ENCODE measurements around the gene DTYMK. TPM values are rescaled to one million over a fixed set of nuclear protein-coding genes. Genes with fewer than 3 reads are reported as not detected.
A peak's percentile ranks its signal among the peaks of the same experiment; 100 is the strongest.

DTYMK gene
- polyA plus RNA-seq, 4 donors: 14.3 to 59.3 (median 19.1) TPM

DNA sequence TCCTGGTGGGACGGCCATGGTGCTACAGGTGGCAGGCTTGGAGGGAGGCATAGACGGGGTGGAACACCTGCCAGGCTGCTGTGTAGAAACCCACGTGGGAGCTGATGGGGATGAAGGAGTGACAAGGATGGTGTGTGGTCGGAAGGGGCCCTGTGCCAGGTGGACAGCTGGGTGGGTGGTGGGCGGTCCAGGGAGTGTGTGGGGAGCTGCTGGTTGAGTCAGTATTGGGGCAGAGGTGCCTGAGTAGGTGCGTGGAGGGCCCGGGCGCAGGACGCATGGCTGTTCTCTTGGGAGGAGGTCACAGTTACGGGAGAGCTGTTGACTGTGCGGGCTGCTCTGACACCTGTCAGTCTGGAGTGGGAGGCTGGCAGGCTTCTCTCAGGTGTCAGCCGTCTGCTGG, 35.2 kb upstream of the DTYMK start:
- DNase-seq (no peak), FAIRE-seq (no peak)
- Histone ChIP-seq H3K36me3 (ENCODE audit: control insufficient read depth in 3 of 3, insufficient read depth in 2 of 3, low read depth in 1 of 3, low read length in 3 of 3) (peaks cover 14 to 85% (median 22%) of the 10 kb centered on the region in 3 donors), H3K4me3 (ENCODE audit: low read depth in 1 of 3, low read length in 3 of 3) (no peak overlapping the region), H3K27me3 (ENCODE audit: control insufficient read depth in 3 of 3, insufficient read depth in 3 of 3, low read length in 3 of 3) (no peaks in the 10 kb centered on the region), H3K9me3 (ENCODE audit: control insufficient read depth in 2 of 2, insufficient read depth in 1 of 2, low read depth in 1 of 2, low read length in 1 of 2) (peaks cover 0 to 45% of the 10 kb centered on the region in 2 donors), H3K27ac (ENCODE audit: low read depth in 1 of 3, low read length in 2 of 3) (no peak overlapping the region), H3K4me1 (ENCODE audit: control insufficient read depth in 3 of 3, insufficient read depth in 2 of 3, low read depth in 1 of 3, low read length in 2 of 3) (no peaks in the 10 kb centered on the region)
- WGBS, 3 donors: 95 to 99% (median 97%) methylated on average over 12 of the region's 12 CpGs

GRCh38 chr2:241720560-241720959, 33.9 kb upstream of the DTYMK start:
- H3K27ac ChIP-seq (ENCODE audit: low read depth in 1 of 3, low read length in 2 of 3): no peak overlapping the region
- 91 to 97% (median 97%) methylated on average over 13 to 15 of the region's 15 CpGs for whole genome bisulfite sequencing, 3 donors
- FAIRE-seq (no peak), DNase-seq (no peak)
- no peaks in the 10 kb centered on the region for H3K27me3 ChIP-seq (ENCODE audit: control insufficient read depth in 3 of 3, insufficient read depth in 3 of 3, low read length in 3 of 3)
- no peaks in the 10 kb centered on the region for H3K4me1 ChIP-seq (ENCODE audit: control insufficient read depth in 3 of 3, insufficient read depth in 2 of 3, low read depth in 1 of 3, low read length in 2 of 3)
- H3K36me3 ChIP-seq (ENCODE audit: control insufficient read depth in 3 of 3, insufficient read depth in 2 of 3, low read depth in 1 of 3, low read length in 3 of 3): peaks cover 18 to 87% (median 24%) of the 10 kb centered on the region in 3 donors
- H3K9me3 ChIP-seq (ENCODE audit: control insufficient read depth in 2 of 2, insufficient read depth in 1 of 2, low read depth in 1 of 2, low read length in 1 of 2): peaks cover 0 to 45% of the 10 kb centered on the region in 2 donors
- no peak overlapping the region for H3K4me3 ChIP-seq (ENCODE audit: low read depth in 1 of 3, low read length in 3 of 3)

DNA sequence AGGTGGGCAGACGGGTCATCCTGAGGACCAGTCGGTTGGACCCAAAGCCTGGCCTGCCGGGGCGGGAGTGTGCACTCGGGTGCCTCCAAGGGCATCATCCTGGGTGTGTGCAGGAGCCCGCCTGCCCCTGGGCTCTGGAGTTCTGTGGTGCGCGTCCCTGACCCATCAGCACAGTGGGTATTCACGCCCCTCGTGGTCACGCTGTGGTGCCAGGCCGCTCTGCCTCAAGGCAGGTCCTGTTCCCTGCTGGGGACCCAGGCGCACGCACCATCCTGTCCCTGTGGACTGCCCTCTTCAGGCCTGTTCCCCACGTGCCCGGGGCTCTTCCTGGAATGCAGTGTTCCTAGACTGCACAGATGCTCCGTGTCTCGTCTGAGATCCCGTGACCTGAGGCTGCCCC, 33.5 kb upstream of the DTYMK start:
- no peaks in the 10 kb centered on the region for H3K27me3 ChIP-seq (ENCODE audit: control insufficient read depth in 3 of 3, insufficient read depth in 3 of 3, low read length in 3 of 3)
- peaks cover 18 to 88% (median 24%) of the 10 kb centered on the region in 3 donors for H3K36me3 ChIP-seq (ENCODE audit: control insufficient read depth in 3 of 3, insufficient read depth in 2 of 3, low read depth in 1 of 3, low read length in 3 of 3)
- H3K27ac ChIP-seq (ENCODE audit: low read depth in 1 of 3, low read length in 2 of 3): no peak overlapping the region
- WGBS, 3 donors: 96 to 98% (median 97%) methylated on average over 17 to 19 of the region's 19 CpGs
- no peaks in the 10 kb centered on the region for H3K4me1 ChIP-seq (ENCODE audit: control insufficient read depth in 3 of 3, insufficient read depth in 2 of 3, low read depth in 1 of 3, low read length in 2 of 3)
- DNase-seq (no peak), FAIRE-seq (no peak)
- no peak overlapping the region for H3K4me3 ChIP-seq (ENCODE audit: low read depth in 1 of 3, low read length in 3 of 3)
- H3K9me3 ChIP-seq (ENCODE audit: control insufficient read depth in 2 of 2, insufficient read depth in 1 of 2, low read depth in 1 of 2, low read length in 1 of 2): peaks cover 0 to 45% of the 10 kb centered on the region in 2 donors

DNA sequence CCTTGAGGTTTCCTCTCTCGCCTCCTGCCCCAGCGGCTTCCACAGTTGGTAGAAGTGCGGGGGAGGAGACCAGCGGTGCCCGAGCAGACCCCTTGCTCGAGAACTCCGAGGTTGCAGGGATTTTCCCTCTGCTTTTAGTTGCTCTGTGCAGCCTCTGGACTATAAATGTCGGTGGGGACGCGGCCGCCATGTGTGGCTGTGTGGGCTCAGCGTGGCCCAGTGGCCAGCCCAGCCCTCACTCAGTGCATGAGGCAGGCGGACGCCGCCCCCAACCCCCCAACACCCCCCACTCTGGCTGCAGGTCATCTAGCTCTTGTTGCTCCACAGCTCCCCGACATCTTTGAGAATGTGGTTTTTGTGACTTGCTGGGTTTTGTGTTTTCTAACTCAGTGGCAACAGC, 32.5 kb upstream of the DTYMK start:
- 96 to 99% (median 98%) methylated on average over 16 of the region's 16 CpGs for WGBS, 3 donors
- Histone ChIP-seq H3K36me3 (ENCODE audit: control insufficient read depth in 3 of 3, insufficient read depth in 2 of 3, low read depth in 1 of 3, low read length in 3 of 3) (peaks cover 18 to 84% (median 24%) of the 10 kb centered on the region in 3 donors), H3K27me3 (ENCODE audit: control insufficient read depth in 3 of 3, insufficient read depth in 3 of 3, low read length in 3 of 3) (no peaks in the 10 kb centered on the region), H3K4me1 (ENCODE audit: control insufficient read depth in 3 of 3, insufficient read depth in 2 of 3, low read depth in 1 of 3, low read length in 2 of 3) (no peaks in the 10 kb centered on the region), H3K4me3 (ENCODE audit: low read depth in 1 of 3, low read length in 3 of 3) (no peak overlapping the region), H3K9me3 (ENCODE audit: control insufficient read depth in 2 of 2, insufficient read depth in 1 of 2, low read depth in 1 of 2, low read length in 1 of 2) (peaks cover 0 to 41% of the 10 kb centered on the region in 2 donors), H3K27ac (ENCODE audit: low read depth in 1 of 3, low read length in 2 of 3) (no peak overlapping the region)
- FAIRE-seq (no peak), DNase-seq (no peak)

DNA sequence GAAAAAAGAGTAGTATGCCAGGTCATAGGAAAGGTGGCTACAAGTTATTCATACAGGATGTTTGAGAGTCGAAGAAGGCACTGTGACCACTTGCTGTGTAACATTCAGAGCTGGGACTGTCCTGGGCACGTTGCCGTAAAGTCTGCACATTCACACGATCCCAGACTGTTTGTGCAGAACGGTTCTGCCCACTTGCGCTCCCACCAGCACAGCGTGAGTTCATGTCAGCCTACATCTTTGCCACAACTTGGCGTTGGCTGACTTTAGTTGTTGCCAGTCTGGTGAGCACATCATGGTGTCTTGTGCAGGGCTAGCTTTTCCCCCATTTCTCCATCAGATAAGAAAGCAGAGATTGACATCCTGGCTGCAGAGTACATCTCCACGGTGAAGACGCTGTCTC, 22.3 kb upstream of the DTYMK start:
- DNase-seq: no peak
- FAIRE-seq: no peak
- Histone ChIP-seq H3K36me3 (ENCODE audit: control insufficient read depth in 3 of 3, insufficient read depth in 2 of 3, low read depth in 1 of 3, low read length in 3 of 3) (peaks cover 18 to 86% (median 21%) of the 10 kb centered on the region in 3 donors), H3K9me3 (ENCODE audit: control insufficient read depth in 2 of 2, insufficient read depth in 1 of 2, low read depth in 1 of 2, low read length in 1 of 2) (peaks cover 0 to 12% of the 10 kb centered on the region in 2 donors), H3K27ac (ENCODE audit: low read depth in 1 of 3, low read length in 2 of 3) (no peak overlapping the region), H3K27me3 (ENCODE audit: control insufficient read depth in 3 of 3, insufficient read depth in 3 of 3, low read length in 3 of 3) (no peaks in the 10 kb centered on the region), H3K4me3 (ENCODE audit: low read depth in 1 of 3, low read length in 3 of 3) (no peak overlapping the region), H3K4me1 (ENCODE audit: control insufficient read depth in 3 of 3, insufficient read depth in 2 of 3, low read depth in 1 of 3, low read length in 2 of 3) (no peaks in the 10 kb centered on the region)
- WGBS, 3 donors: 89 to 91% (median 90%) methylated on average over 10 of the region's 10 CpGs

DNA sequence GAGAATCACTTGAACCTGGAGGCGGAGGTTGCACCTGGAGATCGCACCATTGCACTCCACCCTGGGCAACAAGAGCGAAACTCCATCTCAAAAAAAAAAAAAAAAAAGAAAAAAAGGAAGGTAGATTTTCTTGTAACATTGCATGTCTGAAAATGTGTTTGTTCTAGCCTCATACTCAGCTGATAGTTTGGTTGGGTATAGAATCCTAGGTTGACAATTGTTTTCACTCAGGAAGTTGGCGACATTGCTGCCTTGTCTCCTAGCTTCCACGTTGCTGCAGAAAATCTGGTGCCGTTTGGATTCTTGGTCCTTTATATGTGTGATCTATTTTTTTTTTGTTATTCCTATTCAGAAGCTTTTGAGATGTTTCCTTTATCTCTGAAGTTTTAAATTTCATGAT, 19.9 kb upstream of the DTYMK start:
- no peak for FAIRE-seq
- peaks cover 10 to 70% (median 10%) of the 10 kb centered on the region in 3 donors for H3K36me3 ChIP-seq (ENCODE audit: control insufficient read depth in 3 of 3, insufficient read depth in 2 of 3, low read depth in 1 of 3, low read length in 3 of 3)
- H3K4me3 ChIP-seq (ENCODE audit: low read depth in 1 of 3, low read length in 3 of 3): no peak overlapping the region
- H3K27me3 ChIP-seq (ENCODE audit: control insufficient read depth in 3 of 3, insufficient read depth in 3 of 3, low read length in 3 of 3): no peaks in the 10 kb centered on the region
- WGBS, 3 donors: 95 to 100% (median 96%) methylated on average over 6 of the region's 6 CpGs
- no peak overlapping the region for H3K27ac ChIP-seq (ENCODE audit: low read depth in 1 of 3, low read length in 2 of 3)
- H3K4me1 ChIP-seq (ENCODE audit: control insufficient read depth in 3 of 3, insufficient read depth in 2 of 3, low read depth in 1 of 3, low read length in 2 of 3): peaks cover 0 to 8% (median 5%) of the 10 kb centered on the region in 3 donors
- no peak for DNase-seq
- peaks cover 0 to 6% of the 10 kb centered on the region in 2 donors for H3K9me3 ChIP-seq (ENCODE audit: control insufficient read depth in 2 of 2, insufficient read depth in 1 of 2, low read depth in 1 of 2, low read length in 1 of 2)

DNA sequence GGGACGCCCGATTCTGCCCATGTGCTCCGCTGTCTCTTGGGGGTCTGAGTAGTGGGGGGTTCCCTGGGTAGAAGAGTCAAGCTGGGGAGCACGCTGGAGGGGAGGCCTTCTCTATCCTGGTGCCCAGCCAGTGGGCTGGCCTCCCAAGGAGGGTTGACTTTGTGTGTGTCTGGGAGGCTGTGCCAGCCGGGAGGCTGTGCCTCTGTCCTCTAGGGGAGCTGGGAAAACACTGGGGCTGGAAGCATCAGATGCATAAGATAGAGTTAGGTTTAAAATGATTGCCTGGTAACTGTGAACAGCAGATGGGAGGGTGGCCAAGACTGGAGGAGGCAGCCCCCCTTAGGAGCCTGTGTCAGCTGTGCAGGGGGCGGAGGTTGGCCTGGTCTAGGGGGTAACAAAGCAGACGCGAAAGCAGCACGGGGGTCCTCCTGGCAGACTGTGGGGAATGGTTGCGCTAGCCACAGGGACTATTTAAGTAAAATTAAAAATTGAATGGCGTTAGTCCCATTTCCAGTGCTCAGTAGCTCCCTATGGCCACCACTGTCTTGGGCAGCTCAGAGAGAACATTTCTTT, 16.5 kb upstream of the DTYMK start:
- Histone ChIP-seq H3K36me3 (ENCODE audit: control insufficient read depth in 3 of 3, insufficient read depth in 2 of 3, low read depth in 1 of 3, low read length in 3 of 3) (peaks cover 5 to 41% (median 7%) of the 10 kb centered on the region in 3 donors), H3K9me3 (ENCODE audit: control insufficient read depth in 2 of 2, insufficient read depth in 1 of 2, low read depth in 1 of 2, low read length in 1 of 2) (peaks cover 0 to 6% of the 10 kb centered on the region in 2 donors), H3K4me3 (ENCODE audit: low read depth in 1 of 3, low read length in 3 of 3) (peak overlapping the region; percentile 61 to 87 (median 77)), H3K27me3 (ENCODE audit: control insufficient read depth in 3 of 3, insufficient read depth in 3 of 3, low read length in 3 of 3) (no peaks in the 10 kb centered on the region), H3K4me1 (ENCODE audit: control insufficient read depth in 3 of 3, insufficient read depth in 2 of 3, low read depth in 1 of 3, low read length in 2 of 3) (peaks cover 0 to 8% (median 5%) of the 10 kb centered on the region in 3 donors), H3K27ac (ENCODE audit: low read depth in 1 of 3, low read length in 2 of 3) (peak overlapping the region in 2 of 3 donors; percentile 19 to 44)
- no peak for DNase-seq
- no peak for FAIRE-seq
- WGBS, 3 donors: 45 to 54% (median 47%) methylated on average over 10 to 11 of the region's 11 CpGs

DNA sequence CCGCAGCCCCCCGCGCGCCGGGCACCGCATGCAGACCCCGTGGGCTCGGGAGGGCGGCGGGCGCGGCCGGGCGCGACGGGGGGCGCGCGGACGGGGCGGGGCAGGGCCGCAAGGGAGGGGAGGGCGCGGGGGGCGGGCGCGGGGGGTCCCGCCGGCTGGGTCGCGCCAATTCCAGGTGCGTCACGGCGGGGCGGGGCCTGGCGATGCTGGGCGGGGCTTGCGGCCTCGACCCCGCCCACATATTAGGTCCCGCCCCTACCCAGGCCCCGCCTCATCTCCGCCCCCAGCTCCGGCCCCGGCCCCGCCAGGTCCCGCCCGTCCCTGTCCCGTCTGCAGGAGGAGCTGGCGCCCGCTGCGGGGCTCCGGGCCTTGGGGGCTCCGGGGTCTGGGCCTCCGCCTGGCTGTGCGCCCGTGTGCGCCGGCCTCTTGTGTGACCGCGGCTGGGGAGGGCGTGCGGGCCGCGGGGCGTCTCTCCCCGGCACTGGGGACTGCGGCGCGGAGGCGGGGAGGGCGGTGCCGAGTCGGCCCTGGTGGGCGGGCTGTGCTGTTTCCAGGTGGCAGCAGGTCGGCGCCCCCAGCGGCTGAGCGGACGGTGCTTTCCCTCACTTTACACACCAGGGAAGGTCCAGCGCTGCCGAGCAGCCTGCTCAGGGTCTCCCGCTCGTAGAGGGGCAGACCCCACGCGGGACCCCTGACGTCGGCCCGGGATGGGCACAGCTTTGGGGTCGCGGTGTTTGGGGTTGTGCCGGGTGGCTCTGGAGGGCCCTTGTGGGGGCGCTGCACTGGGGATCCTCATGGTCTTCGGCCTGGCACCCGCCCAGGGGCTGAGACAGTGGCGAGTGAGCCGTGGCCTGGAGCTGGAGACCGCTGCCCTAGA, 15.8 kb upstream of the DTYMK start:
- 1% methylated on average over 35 to 98 of the region's 98 CpGs for WGBS, 3 donors
- Histone ChIP-seq H3K27ac (ENCODE audit: low read depth in 1 of 3, low read length in 2 of 3) (peak overlapping the region; percentile 53 to 96 (median 94)), H3K27me3 (ENCODE audit: control insufficient read depth in 3 of 3, insufficient read depth in 3 of 3, low read length in 3 of 3) (no peaks in the 10 kb centered on the region), H3K4me1 (ENCODE audit: control insufficient read depth in 3 of 3, insufficient read depth in 2 of 3, low read depth in 1 of 3, low read length in 2 of 3) (peaks cover 0 to 8% (median 5%) of the 10 kb centered on the region in 3 donors), H3K4me3 (ENCODE audit: low read depth in 1 of 3, low read length in 3 of 3) (peak overlapping the region; percentile 61 to 87 (median 77)), H3K36me3 (ENCODE audit: control insufficient read depth in 3 of 3, insufficient read depth in 2 of 3, low read depth in 1 of 3, low read length in 3 of 3) (peaks cover 5 to 34% (median 7%) of the 10 kb centered on the region in 3 donors), H3K9me3 (ENCODE audit: control insufficient read depth in 2 of 2, insufficient read depth in 1 of 2, low read depth in 1 of 2, low read length in 1 of 2) (peaks cover 0 to 6% of the 10 kb centered on the region in 2 donors)
- FAIRE-seq (no peak), DNase-seq (peak; percentile 78 to 96)

Measured in small intestine (tissue), 7 donors.